HG03064 (cell line): ENCODE results near the gene SYT7.

Source experiments
- ATAC-seq: cut with Tn5 transposase; IDR thresholded peaks from one replicate; pipeline ENCODE4 v1.9.1; 2021; ENCODE audit warnings: low read depth; ENCODE audit not compliant: unreplicated experiment

The SYT7 gene

DNA sequence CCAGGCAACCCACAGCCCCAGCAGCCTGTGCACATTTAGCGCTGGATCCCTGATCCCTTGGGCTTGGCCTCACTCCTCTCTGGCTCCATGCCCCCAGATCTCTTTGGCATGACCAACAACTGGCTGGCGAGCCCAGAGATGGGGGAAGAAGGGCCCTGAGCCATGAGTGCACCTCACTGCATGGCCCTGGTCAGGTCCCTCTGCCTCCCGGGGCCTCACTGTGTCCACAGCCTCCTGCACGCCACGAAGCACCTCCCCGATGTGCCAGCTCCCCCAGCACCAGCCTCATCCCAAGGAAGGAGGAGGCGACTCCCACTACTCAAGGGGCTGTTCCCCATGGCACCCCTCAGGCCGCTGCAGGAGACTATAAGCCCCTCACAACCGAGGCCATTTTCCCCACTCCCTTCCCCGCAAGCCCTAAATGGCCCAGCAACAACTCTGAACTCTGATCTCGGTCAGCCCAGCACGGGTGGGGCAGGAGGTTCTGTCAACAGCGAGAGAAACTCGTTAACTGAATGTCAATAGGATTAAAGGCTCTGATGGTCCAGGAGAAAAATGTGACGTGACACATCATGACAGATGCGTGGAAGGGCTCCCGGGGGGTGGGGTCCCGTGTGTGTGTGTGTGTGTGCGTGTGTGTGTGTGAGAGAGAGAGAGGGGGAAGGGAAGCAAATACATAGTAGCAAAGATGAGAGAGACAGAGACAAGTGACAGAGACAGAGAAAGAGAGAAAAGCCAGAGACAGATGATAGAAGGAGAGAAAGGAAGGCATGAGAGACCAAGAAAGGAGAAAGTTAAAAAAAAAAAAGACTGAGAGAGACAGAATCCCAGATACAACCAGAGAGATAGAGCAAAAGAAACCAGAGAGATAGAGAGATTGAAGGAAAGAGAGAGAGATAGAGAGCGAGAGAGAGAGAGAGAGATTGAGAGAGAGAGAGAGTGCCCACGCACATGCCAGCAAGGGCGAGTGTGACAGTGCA lies 28.4 kb upstream of the SYT7 start:
- ATAC-seq = no peak

GRCh38 chr11:61607920-61608599 lies 27.2 kb upstream of the SYT7 start:
- no peak for ATAC-seq

DNA sequence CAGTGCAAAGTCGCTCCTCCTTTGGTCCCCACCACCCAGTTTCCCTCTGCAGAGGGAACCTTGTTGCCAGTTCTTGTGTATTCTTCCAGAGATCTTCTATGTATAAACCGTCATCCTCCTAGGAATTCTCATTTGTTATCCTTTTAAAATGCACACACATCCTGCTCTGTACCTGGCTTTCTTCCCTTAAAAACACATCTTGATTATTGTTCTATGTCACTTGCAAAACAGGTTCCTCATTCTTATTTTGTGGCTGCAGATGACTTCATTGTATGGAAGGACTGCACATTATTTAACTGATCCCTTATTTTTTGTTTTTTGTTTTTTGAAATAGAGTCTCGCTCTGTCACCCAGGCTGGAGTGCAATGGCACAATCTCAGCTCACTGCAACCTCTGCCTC lies 26.6 kb upstream of the SYT7 start:
- ATAC-seq = no peak

DNA sequence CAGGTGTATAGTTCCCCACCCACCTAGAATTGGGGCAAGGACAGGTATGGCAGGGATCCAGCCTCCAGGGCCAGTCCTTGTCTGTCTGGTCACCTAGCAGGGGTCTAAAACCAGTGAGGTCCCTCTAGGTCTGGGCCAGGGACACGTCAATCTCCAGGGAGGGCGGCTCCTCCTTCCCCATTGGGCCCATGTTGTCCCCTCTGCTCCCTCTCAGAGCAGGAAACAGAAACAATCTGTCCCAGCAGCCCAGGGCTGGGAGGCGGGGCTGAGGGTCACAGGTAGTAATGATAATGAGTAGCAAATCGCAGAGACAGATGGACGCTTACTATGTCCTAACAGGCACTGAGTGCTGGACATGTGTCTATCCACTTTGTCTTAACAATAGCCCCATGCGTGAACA lies 22.8 kb upstream of the SYT7 start:
- no peak for ATAC-seq

GRCh38 chr11:61602775-61603569 lies 22.1 kb upstream of the SYT7 start:
- ATAC-seq = no peak

DNA sequence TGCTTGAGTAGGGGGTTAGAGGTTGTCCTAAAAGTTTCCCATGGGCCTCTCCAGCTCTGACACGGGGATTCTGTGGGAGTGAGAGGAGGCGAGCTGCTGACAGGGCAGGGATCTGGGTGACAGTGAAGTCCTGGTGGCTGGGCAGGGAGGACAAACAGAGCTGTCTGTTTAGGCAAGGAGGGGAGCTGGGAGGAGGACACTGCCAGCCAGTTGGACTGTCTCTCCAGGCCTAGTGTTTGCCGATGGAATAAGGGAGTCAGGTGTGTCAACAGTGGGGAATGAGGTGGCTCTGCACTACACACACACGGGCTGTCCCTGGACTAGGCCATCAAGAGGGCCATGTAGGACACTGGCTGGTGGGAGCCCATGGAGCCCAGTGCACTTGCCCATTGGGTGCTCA lies 20.6 kb upstream of the SYT7 start:
- ATAC-seq = no peak

GRCh38 chr11:61599968-61600710 lies 19.3 kb upstream of the SYT7 start:
- ATAC-seq = no peak

DNA sequence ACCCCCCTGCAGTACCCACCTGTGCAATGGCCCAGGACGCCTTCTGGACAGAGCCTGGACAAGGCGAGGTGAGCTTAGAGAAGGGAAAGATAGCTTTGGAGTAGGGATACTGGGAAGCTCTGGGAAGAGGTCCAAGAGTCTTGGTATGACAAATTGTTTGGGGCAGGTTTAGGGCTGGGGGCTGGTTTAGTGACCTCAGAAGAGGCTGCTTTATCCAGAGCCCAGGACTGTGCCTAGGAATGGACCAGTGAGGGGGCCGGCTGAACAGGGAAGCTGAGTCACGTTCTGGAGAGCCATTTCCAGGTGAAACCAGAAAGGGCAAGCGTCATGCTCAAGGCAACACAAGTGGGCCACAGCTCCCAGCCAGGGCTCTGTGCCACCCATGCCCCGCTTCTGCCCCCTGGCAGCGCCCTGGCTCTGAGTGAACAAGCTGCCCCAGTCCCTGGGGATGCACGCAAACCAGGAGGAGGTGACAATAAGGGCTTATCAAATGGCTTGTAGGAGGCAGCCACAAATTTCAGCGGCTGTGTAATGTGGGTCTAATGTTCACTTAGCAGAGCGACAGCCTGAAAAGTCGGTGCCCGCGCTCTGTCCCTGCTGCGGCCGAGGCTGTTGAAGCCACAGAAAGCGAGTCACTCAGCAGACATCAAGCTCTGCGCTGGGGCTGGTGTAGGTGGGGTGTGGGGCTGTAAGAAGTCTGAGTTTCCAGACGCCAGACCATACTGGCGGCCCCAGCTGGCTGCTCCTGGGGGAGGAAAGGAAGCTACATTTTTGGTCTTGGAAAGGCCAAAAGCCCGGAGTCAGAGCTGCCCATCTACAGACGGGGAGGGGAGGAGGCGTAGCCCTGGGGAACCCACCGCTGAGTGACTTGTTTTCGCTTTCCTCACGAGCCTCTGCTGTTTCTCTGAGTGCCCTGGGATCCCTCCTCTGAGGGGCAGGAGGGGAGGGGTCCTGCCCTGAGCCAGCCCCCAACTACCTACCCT lies 18.3 kb upstream of the SYT7 start:
- no peak for ATAC-seq

DNA sequence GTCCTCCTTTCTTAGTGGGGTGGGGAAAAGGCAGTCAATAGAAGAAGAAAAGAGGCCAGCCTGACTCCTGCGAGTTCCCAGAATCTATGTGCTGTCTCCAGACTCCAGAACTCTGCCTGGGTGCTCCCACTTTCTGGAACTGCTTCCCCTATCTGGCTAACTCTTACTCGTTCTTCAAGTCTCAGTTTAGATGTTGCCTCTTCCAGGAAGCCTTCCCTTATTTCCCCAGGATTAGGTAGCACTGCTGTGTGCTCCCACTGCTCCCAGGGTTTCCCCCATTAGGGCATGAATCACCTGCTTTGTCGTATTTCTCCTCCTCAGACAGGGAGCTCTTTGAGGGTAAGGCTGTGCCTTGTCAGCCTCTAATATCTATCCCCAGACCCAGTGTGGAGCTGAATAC lies 17.5 kb upstream of the SYT7 start:
- ATAC-seq = no peak

DNA sequence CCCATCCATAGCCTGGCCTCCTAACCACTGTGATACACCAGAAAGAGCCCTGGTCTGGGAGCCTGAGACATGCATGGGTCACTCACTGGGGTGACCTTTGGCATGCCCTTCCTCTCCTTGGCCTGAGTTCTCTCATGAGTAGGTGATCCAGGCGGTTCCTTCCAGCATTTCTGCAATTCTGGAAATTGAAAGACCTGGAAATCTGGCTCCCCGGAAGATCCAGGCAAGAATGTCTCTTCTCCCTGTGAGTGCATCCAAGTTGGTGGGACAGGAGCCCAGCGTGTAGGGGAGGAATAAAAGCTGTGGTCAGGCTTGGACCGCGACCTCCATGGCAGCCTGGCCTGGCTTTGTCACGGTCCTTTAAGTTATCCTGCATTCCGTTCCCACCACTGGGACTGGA lies 16.1 kb upstream of the SYT7 start:
- ATAC-seq = no peak

DNA sequence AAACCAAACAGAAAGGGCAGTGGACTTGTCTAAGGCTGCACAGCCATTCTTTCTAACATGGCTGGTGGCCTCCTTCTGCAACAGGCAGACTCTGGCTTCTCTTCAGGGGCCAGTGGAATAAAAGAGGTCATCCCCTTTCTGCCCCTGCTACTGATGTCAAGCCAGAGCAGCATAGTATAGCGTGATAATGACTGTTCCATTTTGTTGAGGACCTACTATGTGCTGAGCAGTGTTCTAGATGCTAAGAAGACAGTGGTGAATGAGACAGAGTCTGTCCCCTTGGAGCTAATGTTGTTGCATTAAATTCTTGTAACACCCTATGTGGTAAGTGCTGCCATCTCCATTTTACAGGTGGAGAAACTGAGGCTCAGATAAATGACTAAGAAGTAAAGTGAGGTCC lies 15.7 kb upstream of the SYT7 start:
- ATAC-seq = no peak

DNA sequence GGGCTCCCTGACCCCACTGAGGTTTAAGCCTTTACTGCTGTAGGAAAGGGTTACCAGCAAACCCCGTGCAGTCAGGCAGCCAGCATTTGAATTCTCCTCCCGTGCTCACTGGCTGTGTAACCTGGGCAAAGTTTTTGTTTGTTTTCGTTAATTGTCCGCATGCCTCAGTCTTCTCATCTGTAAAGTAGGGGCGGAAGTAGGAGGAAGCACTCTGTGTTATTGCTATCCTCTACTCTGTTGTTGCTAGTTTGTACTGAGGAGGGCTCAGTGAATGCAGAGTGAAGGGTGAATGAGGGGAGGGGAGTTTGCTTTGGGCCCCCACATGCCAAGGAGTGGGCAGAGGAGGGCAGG lies 14.0 kb upstream of the SYT7 start:
- no peak for ATAC-seq

GRCh38 chr11:61593151-61593550 lies 12.3 kb upstream of the SYT7 start:
- ATAC-seq = no peak

GRCh38 chr11:61592176-61592575 lies 11.3 kb upstream of the SYT7 start:
- no peak for ATAC-seq

DNA sequence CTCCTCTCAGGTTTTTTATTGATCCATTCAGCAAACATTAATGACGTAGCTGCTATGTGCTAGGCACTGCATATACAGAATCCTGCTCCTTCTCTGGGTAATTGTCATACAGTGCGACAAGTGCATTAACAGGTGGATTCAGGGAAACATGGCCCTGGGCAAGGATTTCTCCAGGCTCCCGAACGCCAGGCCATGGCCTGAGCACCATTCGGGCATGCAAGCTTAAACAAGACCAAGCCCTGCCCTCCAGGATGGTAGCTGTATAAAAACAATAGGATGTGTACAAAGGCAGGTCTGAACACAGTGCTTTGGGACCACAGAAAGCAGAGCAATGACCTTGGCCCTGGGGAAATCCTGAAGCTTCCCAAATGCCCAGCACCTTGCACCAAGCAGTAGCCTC lies 9.1 kb upstream of the SYT7 start:
- no peak for ATAC-seq

DNA sequence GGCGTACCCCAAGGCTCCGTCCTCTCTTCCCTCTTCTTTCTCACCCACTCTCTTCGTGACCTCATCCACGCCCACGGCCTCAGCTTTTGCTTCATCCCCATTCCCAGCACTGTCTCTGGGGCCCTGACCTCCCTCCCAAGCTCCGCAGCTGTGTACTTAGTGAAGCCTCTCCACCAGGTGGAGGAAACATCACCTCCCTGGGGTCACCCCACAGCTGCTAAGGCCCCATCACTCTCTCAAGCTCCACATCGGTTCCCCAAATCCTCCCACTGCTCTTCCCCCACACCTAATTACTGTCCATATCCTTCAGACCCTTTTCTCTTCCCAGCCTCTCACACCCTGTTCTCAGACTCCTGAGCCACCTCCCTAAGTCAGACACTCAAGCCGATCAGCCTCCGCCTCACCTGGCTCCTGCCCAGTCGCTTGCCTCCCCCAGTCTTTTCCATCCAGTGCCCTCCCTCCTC lies 7.9 kb upstream of the SYT7 start:
- ATAC-seq = no peak

- no peak for ATAC-seq
These were observed 7.3 kb upstream of the SYT7 start for GRCh38 chr11:61587951-61588727.

GRCh38 chr11:61587541-61587941 lies 6.7 kb upstream of the SYT7 start:
- no peak for ATAC-seq
